Measurements from ENCODE around the gene GFAP.

DNA sequence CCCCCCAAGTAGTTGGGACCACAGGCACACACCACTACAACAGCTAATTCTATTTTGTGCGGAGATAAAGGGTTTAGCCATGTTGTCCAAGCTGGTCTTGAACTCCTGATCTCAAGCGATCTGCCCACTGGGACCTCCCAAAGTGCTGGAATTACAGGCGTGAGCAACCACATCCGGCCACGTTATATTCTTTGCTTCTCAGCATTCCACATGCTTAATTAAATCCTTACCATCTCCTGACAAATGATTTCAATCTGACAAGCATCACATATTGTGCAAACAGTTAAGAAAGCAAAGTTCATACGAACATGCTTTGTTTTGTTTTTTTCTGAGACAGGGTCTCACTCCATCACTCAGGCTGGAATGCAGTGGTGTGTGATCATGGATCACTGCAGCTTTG, 49.4 kb downstream of the GFAP start:
- TF ChIP-seq, protein P1, sequence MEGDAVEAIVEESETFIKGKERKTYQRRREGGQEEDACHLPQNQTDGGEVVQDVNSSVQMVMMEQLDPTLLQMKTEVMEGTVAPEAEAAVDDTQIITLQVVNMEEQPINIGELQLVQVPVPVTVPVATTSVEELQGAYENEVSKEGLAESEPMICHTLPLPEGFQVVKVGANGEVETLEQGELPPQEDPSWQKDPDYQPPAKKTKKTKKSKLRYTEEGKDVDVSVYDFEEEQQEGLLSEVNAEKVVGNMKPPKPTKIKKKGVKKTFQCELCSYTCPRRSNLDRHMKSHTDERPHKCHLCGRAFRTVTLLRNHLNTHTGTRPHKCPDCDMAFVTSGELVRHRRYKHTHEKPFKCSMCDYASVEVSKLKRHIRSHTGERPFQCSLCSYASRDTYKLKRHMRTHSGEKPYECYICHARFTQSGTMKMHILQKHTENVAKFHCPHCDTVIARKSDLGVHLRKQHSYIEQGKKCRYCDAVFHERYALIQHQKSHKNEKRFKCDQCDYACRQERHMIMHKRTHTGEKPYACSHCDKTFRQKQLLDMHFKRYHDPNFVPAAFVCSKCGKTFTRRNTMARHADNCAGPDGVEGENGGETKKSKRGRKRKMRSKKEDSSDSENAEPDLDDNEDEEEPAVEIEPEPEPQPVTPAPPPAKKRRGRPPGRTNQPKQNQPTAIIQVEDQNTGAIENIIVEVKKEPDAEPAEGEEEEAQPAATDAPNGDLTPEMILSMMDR (IDR thresholded peaks at IDR 0.05; ENCODE audit: insufficient read depth, low read depth, low read length), result no peak
- no peak for TF ChIP-seq EZH2 (IDR thresholded peaks at IDR 0.05; ENCODE audit: insufficient read depth, low read length)

All from astrocyte (in vitro differentiated cells and primary cell).